Psoas muscle (tissue), 8 donors: ENCODE results near the gene DGKB. TPM values are rescaled to one million over a fixed set of nuclear protein-coding genes. Genes with fewer than 3 reads are reported as not detected.

Experiments
- ATAC-seq, 4 donors: fragments of 200-7000 bp; cut with Tn5 transposase; one replicate each; pipeline ENCODE4 v1.9.1; 2020; ENCODE audit warnings: moderate library complexity in 3 of 4, mild to moderate bottlenecking in 2 of 4
- DNase-seq, 2 donors: peaks; one replicate each; pipeline ENCODE4 v3.0.0-alpha.2; 2020
- H3K27ac ChIP-seq: fragments of 200-600 bp; one replicate; pipeline ENCODE4 v1.8.0; 2022
- H3K27me3 ChIP-seq, 3 donors: fragments of 200-600 bp in 1 of 3; one replicate each; pipeline versions ENCODE4 v1.6.1 to v1.8.0; 2013 to 2022; ENCODE audit warnings: low read length in 2 of 3, mild to moderate bottlenecking in 2 of 3, moderate library complexity in 1 of 3; ENCODE audit not compliant: insufficient read depth in 3 of 3
- H3K36me3 ChIP-seq, 2 donors: fragments of 200-600 bp in 1 of 2; one replicate each; pipeline versions ENCODE4 v1.6.1 to v1.8.0; 2013 to 2022; ENCODE audit warnings: low read depth in 1 of 2, mild to moderate bottlenecking in 1 of 2, moderate library complexity in 1 of 2; ENCODE audit not compliant: insufficient read depth in 1 of 2
- H3K4me1 ChIP-seq: fragments of 200-600 bp; one replicate; pipeline ENCODE4 v1.8.0; 2022
- H3K4me3 ChIP-seq: fragments of 200-600 bp; one replicate; pipeline ENCODE4 v1.8.0; 2022; ENCODE audit warnings: mild to moderate bottlenecking
- H3K9me3 ChIP-seq: fragments of 200-600 bp; one replicate; pipeline ENCODE4 v1.8.0; 2022
- CTCF ChIP-seq: fragments of 200-600 bp; IDR thresholded peaks from one replicate; pipeline ENCODE4 v1.8.0; 2022; ENCODE audit warnings: antibody characterized with exemption
- WGBS, 3 donors: extraction: QIAGEN DNeasy Blood & Tissue Kit; methylation state at CpG; one replicate each; pipeline versions ENCODE4 v1.1.6 to v1.1.7; 2013; 5-methylcytosine and 5-hydroxymethylcytosine counted together
- intact Hi-C, 2 donors: fragments of 100-400 bp; cut with DNase I; formaldehyde crosslinking; loops; one replicate each; pipeline versions ENCODE4 v1.11.0 to v1.14.2; 2022
- polyA plus RNA-seq, 3 donors: library from polyadenylated mRNA; stranded (reverse); fragments of 200-250 nt; gene quantifications; one replicate each; pipeline ENCODE4 v1.2.3, GENCODE V29; 2013
- total RNA-seq, 4 donors: library from RNA; stranded (reverse); fragmentation: NEBNext Ultra II Directional in 2 of 4; extraction: Animal tissue kit (Norgen Biotek cat#: 25700) in 2 of 4; gene quantifications; one replicate each; pipeline versions ENCODE4 v1.2.1 to v1.2.4, GENCODE V29; 2021 to 2023
- donor health status: healthy with polysubstance abuse.
- donor health status: DM: no; HTN: no; CAD: no; lungs with moderate emphysema.
- donor health status: Bipolar disorder and iron deficiency.
- donor health status: healthy.
- donor health status: DM: yes; HTN: yes; CAD: no.
- donor health status: DM: no; HTN: no; CAD: no.
- donor health status: DM: no; HTN: no; CAD: no.
- donor health status: DM: yes; HTN: yes; CAD: no.

The DGKB gene
- total and polyA plus RNA-seq, 7 donors, result 0.01 to 0.26 (median 0.04) TPM; not detected in 2

- no peaks in the 10 kb centered on the region for H3K36me3 ChIP-seq
- 92 to 95% (median 92%) methylated on average over 10 of the region's 10 CpGs for WGBS, 3 donors
- H3K4me3 ChIP-seq, result no peak overlapping the region
- ATAC-seq, result no peak
- H3K27me3 ChIP-seq, result no peaks in the 10 kb centered on the region
- no peak for DNase-seq
- no peak for TF ChIP-seq CTCF
- intact Hi-C loops, result no loop called here
- H3K27ac ChIP-seq, result no peak overlapping the region
- H3K9me3 ChIP-seq, result no peaks in the 10 kb centered on the region
- H3K4me1 ChIP-seq, result no peaks in the 10 kb centered on the region
These were observed 718.2 kb downstream of the DGKB start for GRCh38 chr7:14184292-14184864.

- no peaks in the 10 kb centered on the region for H3K36me3 ChIP-seq
- no peaks in the 10 kb centered on the region for H3K27me3 ChIP-seq
- DNase-seq, result no peak
- ATAC-seq, result no peak
- no peak overlapping the region for H3K27ac ChIP-seq
- H3K9me3 ChIP-seq, result no peaks in the 10 kb centered on the region
- H3K4me1 ChIP-seq, result no peaks in the 10 kb centered on the region
- no peak for TF ChIP-seq CTCF
- intact Hi-C loops, result no loop called here
- no peak overlapping the region for H3K4me3 ChIP-seq
- 55 to 67% (median 61%) methylated on average over 6 of the region's 6 CpGs for WGBS, 3 donors
These were observed 722.8 kb downstream of the DGKB start for GRCh38 chr7:14179781-14180180.

GRCh38 chr7:14177876-14178275 is 724.7 kb downstream of the DGKB start:
- DNase-seq (no peak), ATAC-seq (no peak)
- WGBS, 3 donors, result 79 to 93% (median 83%) methylated on average over 5 of the region's 5 CpGs
- Histone ChIP-seq H3K27me3 (no peaks in the 10 kb centered on the region), H3K36me3 (no peaks in the 10 kb centered on the region), H3K9me3 (no peaks in the 10 kb centered on the region), H3K4me1 (no peaks in the 10 kb centered on the region), H3K27ac (no peak overlapping the region), H3K4me3 (no peak overlapping the region)
- TF ChIP-seq CTCF, result no peak
- intact Hi-C loops, result no loop called here

- no peak for TF ChIP-seq CTCF
- Histone ChIP-seq H3K27me3 (no peaks in the 10 kb centered on the region), H3K4me3 (no peak overlapping the region), H3K4me1 (no peaks in the 10 kb centered on the region), H3K9me3 (peaks cover 4% of the 10 kb centered on the region), H3K36me3 (no peaks in the 10 kb centered on the region), H3K27ac (no peak overlapping the region)
- 79 to 90% (median 88%) methylated on average over 2 of the region's 2 CpGs for WGBS, 3 donors
- intact Hi-C loops, result no loop called here
- DNase-seq (no peak), ATAC-seq (no peak)
These were observed 731.7 kb downstream of the DGKB start for GRCh38 chr7:14170872-14171271.

- H3K9me3 ChIP-seq, result no peaks in the 10 kb centered on the region
- ATAC-seq (no peak), DNase-seq (no peak)
- no peaks in the 10 kb centered on the region for H3K27me3 ChIP-seq
- no peaks in the 10 kb centered on the region for H3K4me1 ChIP-seq
- 58 to 72% (median 63%) methylated on average over 2 of the region's 2 CpGs for WGBS, 3 donors
- H3K36me3 ChIP-seq, result no peaks in the 10 kb centered on the region
- H3K27ac ChIP-seq, result no peak overlapping the region
- intact Hi-C loops, result no loop called here
- TF ChIP-seq CTCF, result no peak
- no peak overlapping the region for H3K4me3 ChIP-seq
These were observed 744.4 kb downstream of the DGKB start for GRCh38 chr7:14158111-14158510.
